ENCODE measurements around the gene ZC3H4.
A peak's percentile ranks its signal among the peaks of the same experiment; 100 is the strongest.

Gene ZC3H4

GRCh38 chr19:47132194-47132852 lies 18.7 kb upstream of the ZC3H4 start:
- no peak for DNase-seq

GRCh38 chr19:47130589-47131227 lies 17.1 kb upstream of the ZC3H4 start, which contains the start of gene SAE1:
Gene SAE1 (plus strand): TSS chr19:47130835. CDS start chr19:47130931, 96 bp downstream.
- peak; percentile 79 for DNase-seq

DNA sequence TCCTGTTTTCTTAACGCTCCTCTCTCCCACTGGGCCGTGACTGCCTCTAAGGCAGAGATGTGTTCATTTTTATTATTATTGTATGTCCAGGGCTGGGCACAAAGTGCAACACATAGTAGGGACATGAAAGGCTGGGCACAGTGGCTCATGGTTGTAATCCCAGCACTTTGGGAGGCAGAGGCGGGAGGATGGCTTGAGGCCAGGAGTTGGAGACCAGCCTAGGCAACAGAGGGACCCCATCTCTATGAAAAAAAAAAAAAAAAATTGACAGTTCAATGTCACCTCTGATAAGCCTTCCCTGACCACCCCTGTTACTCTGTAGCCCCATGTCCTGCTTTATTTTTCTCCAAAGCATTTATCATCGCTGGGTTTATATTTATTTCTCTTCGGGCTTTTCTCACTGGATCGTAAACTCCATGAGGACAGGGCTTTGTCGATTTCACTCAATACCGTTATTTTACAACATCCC lies 16.6 kb upstream of the ZC3H4 start:
- DNase-seq = no peak

DNA sequence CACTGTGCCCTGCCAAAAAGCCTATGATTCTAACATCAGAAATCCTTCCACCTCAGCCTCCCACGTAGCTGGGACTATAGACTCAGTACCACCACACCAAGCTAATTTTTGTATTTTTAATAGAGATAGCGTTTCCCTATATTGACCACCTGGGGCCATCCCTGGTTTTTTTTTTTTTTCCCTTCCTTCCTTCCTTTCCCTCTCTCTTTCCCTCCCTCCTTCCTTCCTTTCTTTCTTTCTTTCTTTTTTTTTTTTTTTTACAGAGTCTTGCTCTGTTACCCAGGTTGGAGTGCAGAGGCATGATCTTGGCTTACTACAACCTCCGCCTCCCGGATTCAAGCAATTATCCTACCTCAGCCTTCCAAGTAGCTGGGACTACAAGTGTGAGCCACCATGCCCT lies 16.0 kb upstream of the ZC3H4 start:
- no peak for DNase-seq

GRCh38 chr19:47125669-47125938 lies 12.0 kb upstream of the ZC3H4 start:
- DNase-seq = no peak

DNA sequence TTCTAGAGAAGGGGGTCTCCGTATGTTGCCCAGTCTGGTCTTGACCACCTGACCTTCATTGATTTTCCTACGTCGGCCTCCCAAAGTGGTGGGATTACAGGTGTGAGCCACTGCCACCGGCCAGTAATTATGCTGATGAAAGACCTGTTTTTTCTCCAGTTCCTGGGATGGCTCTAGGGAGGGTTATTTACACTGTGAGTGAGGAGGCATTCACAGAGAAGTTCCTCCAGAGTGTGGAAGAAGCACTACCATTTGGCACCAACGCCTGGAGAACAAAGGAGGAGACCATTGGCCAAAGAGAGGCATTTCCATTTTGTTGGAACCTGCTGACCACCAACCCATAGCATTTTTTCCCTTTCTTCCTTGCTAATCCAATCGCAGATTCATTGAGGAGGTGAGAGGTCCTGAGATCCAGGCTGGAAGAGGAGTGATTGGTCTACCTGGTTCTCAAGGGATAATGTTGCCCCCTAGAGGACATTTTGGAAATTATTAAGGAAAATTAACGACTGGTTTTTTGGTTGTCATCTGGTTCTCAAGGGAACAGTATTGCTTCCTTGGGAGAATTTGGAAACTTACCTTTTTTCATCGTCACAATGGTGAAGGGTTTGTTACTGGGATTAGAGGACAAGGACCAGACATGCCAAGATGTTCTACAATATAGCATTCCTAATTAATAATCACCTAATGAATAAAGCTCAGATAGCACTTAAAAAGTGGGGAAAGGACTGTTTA lies 11.5 kb upstream of the ZC3H4 start:
- DNase-seq = no peak

DNA sequence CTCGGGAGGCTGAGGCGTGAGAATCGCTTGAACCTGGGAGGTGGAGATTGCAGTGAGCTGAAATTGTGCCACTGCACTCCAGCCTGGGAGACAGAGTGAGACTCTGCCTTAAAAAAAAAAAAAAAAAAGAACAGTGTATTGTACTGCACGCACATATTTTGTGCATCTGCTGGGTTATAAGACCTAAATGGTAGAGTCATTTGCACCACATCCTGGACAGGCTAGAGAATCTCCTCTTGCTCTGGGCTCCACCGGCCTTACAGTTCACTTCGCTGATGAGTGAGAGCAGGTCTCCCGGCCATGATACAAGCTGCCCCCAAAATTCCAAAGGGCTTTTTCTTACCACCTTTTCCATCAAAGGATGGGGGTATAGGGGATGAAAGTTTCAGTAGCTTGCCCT lies 9.8 kb upstream of the ZC3H4 start:
- DNase-seq = no peak

- DNase-seq = no peak
Measured at GRCh38 chr19:47122359-47123335, 9.1 kb upstream of the ZC3H4 start.

GRCh38 chr19:47120470-47121067 lies 7.0 kb upstream of the ZC3H4 start:
- DNase-seq = no peak

DNA sequence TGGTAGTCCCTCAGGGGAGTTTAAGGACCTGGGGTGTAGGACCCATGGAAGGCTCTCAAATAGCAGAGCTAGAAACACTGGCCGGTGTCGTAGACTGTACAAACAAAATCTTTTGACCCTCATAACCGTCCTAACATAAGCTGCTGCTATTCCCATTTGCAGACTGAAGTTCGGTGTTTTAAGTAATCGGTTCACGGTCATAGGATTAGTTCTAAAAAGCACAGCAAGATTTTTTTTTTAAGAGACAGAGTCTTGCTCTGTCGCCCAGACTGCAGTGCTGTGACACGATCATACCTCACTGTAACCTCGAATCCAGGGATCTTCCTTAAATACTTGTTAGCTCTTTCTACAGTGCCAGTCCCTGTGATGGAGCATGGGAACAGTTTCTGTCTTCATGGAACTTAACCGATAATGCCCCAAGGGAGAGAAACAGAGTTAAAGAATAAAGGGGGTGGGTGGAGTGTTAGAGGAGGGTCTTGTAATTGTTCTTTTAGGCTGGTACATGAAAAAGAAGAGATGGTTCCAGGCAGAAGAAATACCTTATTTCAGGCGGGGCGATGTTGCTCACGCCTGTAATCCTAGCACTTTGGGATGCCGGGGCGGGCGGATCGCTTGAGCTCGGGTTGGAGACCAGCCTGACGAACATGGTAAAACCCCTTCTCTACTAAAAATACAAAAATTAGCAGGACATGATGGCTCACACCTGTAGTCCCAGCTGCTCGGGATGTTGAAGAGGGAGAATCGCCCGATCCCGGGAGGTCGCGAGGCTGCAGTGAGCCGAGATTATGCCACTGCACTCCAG lies 475 bp upstream of the ZC3H4 start:
- no peak for DNase-seq

DNA sequence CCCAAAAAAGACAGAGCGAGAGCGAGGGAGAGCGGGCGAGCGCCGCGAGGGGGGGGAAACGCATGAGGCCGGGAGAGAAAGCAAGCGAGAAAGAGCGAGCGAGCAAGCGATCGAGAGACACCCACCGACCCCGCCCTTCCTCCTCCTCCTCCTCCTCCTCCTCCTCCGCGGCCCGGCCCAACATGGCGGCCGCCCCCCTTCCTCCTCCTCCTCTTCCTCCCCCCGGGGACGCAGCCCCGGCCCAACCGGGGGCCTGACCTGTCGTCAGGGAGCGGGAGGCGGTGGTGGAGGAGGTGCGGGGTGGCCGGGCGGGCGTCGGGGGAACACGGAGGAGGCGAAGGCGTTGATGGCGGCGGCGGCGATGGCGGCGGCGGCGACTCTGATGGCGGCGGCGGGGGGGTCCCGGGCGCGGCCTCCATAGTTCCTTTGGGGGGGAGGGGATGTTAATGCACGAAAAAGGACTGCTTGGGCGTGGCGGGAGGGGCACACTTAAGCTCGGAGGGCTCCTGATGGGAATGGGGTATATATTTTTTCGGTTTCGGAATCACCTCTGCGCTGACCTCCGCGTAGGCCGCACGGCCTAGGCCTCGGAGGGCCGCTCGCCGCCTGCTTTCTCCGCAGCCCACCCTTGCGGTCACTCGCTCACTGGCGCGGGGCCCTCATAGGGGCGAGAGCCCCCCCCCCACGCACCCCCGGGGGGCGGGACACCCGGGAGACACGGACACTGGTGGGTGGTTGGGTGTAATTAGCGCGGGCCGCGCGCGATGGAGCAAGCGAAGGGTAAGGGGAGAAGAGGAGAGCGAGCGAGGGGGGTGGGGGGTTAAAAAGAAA lies 1.2 kb downstream of the ZC3H4 start:
- peak; percentile 75 for DNase-seq

DNA sequence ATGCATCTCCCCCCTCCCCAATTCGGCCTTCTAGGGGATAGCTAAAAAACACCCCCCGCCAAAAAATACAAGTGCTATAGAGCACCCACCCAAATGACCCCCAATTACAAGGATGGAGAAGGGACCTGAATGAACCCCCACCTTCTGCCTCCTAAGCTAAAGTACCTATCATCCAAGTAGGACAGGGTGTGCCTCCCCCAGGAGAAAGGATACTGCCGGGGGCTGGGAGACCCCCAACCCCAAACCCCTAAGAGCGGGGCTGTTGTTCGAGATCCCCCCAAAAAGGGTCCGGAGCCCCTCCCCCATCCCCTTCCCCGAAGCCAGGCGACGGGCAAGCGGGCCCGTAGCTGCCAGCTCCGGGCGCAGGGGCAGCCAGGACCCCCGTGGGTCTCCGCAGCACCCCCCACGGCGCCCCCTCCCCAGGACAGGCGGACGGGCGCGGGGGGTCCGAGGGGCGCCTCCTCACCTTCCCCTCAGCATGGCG lies 1.9 kb downstream of the ZC3H4 start:
- no peak for DNase-seq

GRCh38 chr19:47111006-47111621 lies 2.5 kb downstream of the ZC3H4 start:
- peak; percentile 32 for DNase-seq

DNA sequence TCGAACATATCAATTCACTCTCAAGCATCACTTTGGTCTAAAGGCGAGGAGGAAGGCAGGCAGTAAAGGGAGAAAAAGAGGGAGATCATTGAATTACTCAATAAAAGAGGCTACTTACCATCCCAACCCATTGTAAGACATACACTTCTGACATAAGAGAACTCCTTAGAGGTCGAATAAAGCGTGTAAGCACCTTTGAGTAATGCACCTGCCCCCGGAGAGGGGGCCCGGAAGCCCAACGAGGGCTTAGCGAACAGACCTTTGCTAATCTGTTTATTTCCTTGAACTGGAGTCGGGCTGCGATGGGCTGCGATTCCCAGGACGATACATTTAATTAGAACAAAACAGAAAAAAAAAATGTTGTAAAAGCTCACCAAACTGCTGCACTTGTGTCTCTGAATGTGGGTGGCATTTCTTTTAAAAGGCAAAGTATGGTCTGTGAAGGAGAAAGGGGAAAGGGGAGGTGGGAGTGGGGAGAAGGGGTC lies 3.0 kb downstream of the ZC3H4 start:
- peak; percentile 22 for DNase-seq

- no peak for DNase-seq
Measured at GRCh38 chr19:47109541-47110375, 3.8 kb downstream of the ZC3H4 start.

DNA sequence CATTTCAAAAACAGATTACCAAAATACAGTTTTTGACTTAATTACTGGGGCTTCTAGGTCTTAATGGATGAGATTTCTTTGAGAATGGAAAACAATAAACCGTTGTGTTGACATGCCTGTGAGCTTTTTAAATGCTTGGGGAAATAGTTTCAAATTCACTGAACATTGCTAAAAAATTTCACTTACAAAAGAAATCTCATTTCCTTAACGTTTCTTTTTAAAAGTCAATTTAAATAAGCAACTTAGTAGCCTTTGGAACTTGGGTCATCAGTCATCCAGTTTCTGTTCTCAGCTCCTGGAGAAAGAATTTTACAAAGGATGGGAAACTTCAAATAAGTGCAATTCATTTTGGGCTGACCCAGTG lies 4.4 kb downstream of the ZC3H4 start:
- DNase-seq = no peak

GRCh38 chr19:47107953-47108746 lies 5.4 kb downstream of the ZC3H4 start:
- no peak for DNase-seq

All from T-helper 9 cell (primary cell).